Panc1 (cell line): ENCODE data around the gene EGFLAM. TPM values are rescaled to one million over a fixed set of nuclear protein-coding genes. Genes with fewer than 3 reads are reported as not detected.

Experiments
- ATAC-seq: fragments of 200-7000 bp; cut with Tn5 transposase; 2 replicates; pipeline ENCODE4 v1.9.1; 2020; ENCODE audit warnings: mild to moderate bottlenecking, moderate library complexity
- BruUV-seq: library from RNA; stranded (reverse); fragments of 400-500 nt; replicated peaks from 2 replicates; lab custom pipeline; 2021; lab: Mats Ljungman, UMichigan
- CTCF ChIA-PET: fragments of 300-600 bp; sonication (Branson Sonifier 250); formaldehyde crosslinking; loops from one replicate; lab custom pipeline; 2022; ENCODE audit warnings: antibody characterized with exemption; lab: Charles Lee
- POLR2A ChIA-PET: fragments of 300-600 bp; sonication (Branson Sonifier 250); formaldehyde crosslinking; loops from one replicate; lab custom pipeline; 2022; ENCODE audit warnings: antibody characterized with exemption; lab: Charles Lee
- DNase-seq: peaks from one replicate; pipeline ENCODE4 v3.0.0-alpha.2; 2010; ENCODE audit warnings: low read depth, low spot score
- H3K27ac ChIP-seq: 2 replicates; pipeline ENCODE4 v1.5.1; 2011; ENCODE audit warnings: mild to moderate bottlenecking, low read length, inconsistent platforms
- H3K27me3 ChIP-seq: fragments of 200-500 bp; sonication (Bioruptor generic); 2 replicates; pipeline ENCODE4 v1.6.0; 2014; ENCODE audit warnings: low read length, inconsistent platforms; ENCODE audit not compliant: control insufficient read depth, insufficient read depth
- H3K36me3 ChIP-seq: fragments of 200-500 bp; sonication (Bioruptor generic); 2 replicates; pipeline ENCODE4 v1.5.1; 2014; ENCODE audit warnings: inconsistent platforms, mild to moderate bottlenecking, low read length, moderate library complexity; ENCODE audit not compliant: control insufficient read depth, insufficient read depth
- H3K4me1 ChIP-seq: 2 replicates; pipeline ENCODE4 v1.5.1; 2011; ENCODE audit warnings: inconsistent platforms, mild to moderate bottlenecking, low read length, moderate library complexity; ENCODE audit not compliant: control insufficient read depth, insufficient read depth
- H3K4me3 ChIP-seq, 2 experiments: 2 replicates each; pipeline ENCODE4 v1.5.1; 2011 to 2012; ENCODE audit warnings: low read depth in 2 of 2, low read length in 2 of 2, mild to moderate bottlenecking in 2 of 2, inconsistent platforms in 1 of 2, moderate library complexity in 1 of 2
- H3K9me3 ChIP-seq: fragments of 200-500 bp; sonication (Bioruptor generic); 2 replicates; pipeline ENCODE4 v1.5.1; 2014; ENCODE audit warnings: low read depth, mild to moderate bottlenecking, inconsistent platforms, low read length, moderate library complexity; ENCODE audit not compliant: control insufficient read depth, insufficient read depth
- CTCF ChIP-seq: fragments of 450-650 bp; IDR thresholded peaks from 2 replicates; pipeline ENCODE4 v1.5.1; 2017; ENCODE audit warnings: mild to moderate bottlenecking
- POLR2AphosphoS5 ChIP-seq: IDR thresholded peaks from 2 replicates; pipeline ENCODE4 v1.6.1; 2012; ENCODE audit warnings: mild to moderate bottlenecking, low read depth, low read length, moderate library complexity
- REST ChIP-seq, 2 experiments: IDR thresholded peaks; 2 replicates each; pipeline ENCODE4 v1.6.1; 2011 to 2012; ENCODE audit warnings: low read depth in 2 of 2, control low read depth in 1 of 2, low read length in 1 of 2, mild to moderate bottlenecking in 1 of 2, moderate library complexity in 1 of 2; ENCODE audit not compliant: insufficient read depth in 1 of 2
- SIN3A ChIP-seq: IDR thresholded peaks from 2 replicates; pipeline ENCODE4 v1.6.1; 2012; ENCODE audit warnings: low read depth, mild to moderate bottlenecking, low read length, moderate library complexity, borderline replicate concordance; ENCODE audit not compliant: insufficient read depth
- TCF7L2 ChIP-seq: IDR thresholded peaks from 2 replicates; pipeline ENCODE4 v1.6.1; 2011; ENCODE audit warnings: mild to moderate bottlenecking, low read depth, low read length, inconsistent platforms
- in situ Hi-C: cut with HindIII; loops from 2 replicates; pipeline ENCODE4 v1.10.0; 2016; ENCODE audit warnings: low sequenced_read_pairs, low pct_unique_long_range_greater_than_20kb
- intact Hi-C: fragments of 100-400 bp; cut with micrococcal nuclease; formaldehyde crosslinking; loops from one replicate; pipeline ENCODE4 v1.10.0; 2022; ENCODE audit not compliant: unreplicated experiment
- total RNA-seq: library from RNA; stranded (reverse); gene quantifications from one replicate; pipeline ENCODE4 v1.2.1, GENCODE V29; 2021; ENCODE audit not compliant: unreplicated experiment

Gene EGFLAM
- total RNA-seq, 1 experiment from 2014 or later = 14.8 TPM

GRCh38 chr5:38452201-38452600 lies 193.8 kb downstream of the EGFLAM start:
- CTCF ChIA-PET = no interaction called here

GRCh38 chr5:38453506-38453905 lies 195.1 kb downstream of the EGFLAM start:
- no peak overlapping the region for H3K4me3 ChIP-seq
- no peaks in the 10 kb centered on the region for H3K4me1 ChIP-seq
- no peaks in the 10 kb centered on the region for H3K9me3 ChIP-seq
- no peak for TF ChIP-seq SIN3A
- TF ChIP-seq POLR2AphosphoS5 = no peak
- TF ChIP-seq REST (IDR thresholded peaks at IDR 0.05; ENCODE audit: insufficient read depth in 1 of 2, low read depth in 2 of 2, low read length in 1 of 2) = no peak
- no peak for TF ChIP-seq TCF7L2
- no peak for TF ChIP-seq CTCF
- DNase-seq (no peak), ATAC-seq (no peak)
- CTCF ChIA-PET = interaction anchor here (0.6 to 0.8 kb wide), 2 partner anchors 11 to 35 kb away, joined by 3 read pairs; no protein-coding TSS in a partner anchor
- H3K27me3 ChIP-seq = no peaks in the 10 kb centered on the region
- no TSS peak for BruUV-seq
- in situ Hi-C loops = no loop called here
- H3K36me3 ChIP-seq = no peaks in the 10 kb centered on the region
- no peak overlapping the region for H3K27ac ChIP-seq
- POLR2A ChIA-PET = no interaction called here
- intact Hi-C loops = no loop called here

More at GRCh38 chr5:38452201-38452600, 193.8 kb downstream of the EGFLAM start:
- POLR2A ChIA-PET = no interaction called here
- no peaks in the 10 kb centered on the region for H3K27me3 ChIP-seq
- no peaks in the 10 kb centered on the region for H3K4me1 ChIP-seq
- no peak overlapping the region for H3K4me3 ChIP-seq
- no peaks in the 10 kb centered on the region for H3K36me3 ChIP-seq
- H3K27ac ChIP-seq = no peak overlapping the region
- ATAC-seq (no peak), DNase-seq (no peak)
- H3K9me3 ChIP-seq = no peaks in the 10 kb centered on the region
- BruUV-seq = no TSS peak
- in situ Hi-C loops = no loop called here
- no peak for TF ChIP-seq TCF7L2
- TF ChIP-seq SIN3A = no peak
- TF ChIP-seq CTCF = no peak
- no peak for TF ChIP-seq POLR2AphosphoS5
- TF ChIP-seq REST (IDR thresholded peaks at IDR 0.05; ENCODE audit: insufficient read depth in 1 of 2, low read depth in 2 of 2, low read length in 1 of 2) = no peak
- intact Hi-C loops = no loop called here
